NB4 (cell line): ENCODE data around the gene JPH3.

Source experiments
- DNase-seq: peaks from one replicate; pipeline ENCODE4 v3.0.0; 2010; ENCODE audit warnings: low read depth
- H3K4me3 ChIP-seq: one replicate; pipeline ENCODE4 v1.5.1; 2011; ENCODE audit warnings: mild to moderate bottlenecking, low read depth, low read length, moderate library complexity
- MYC ChIP-seq: IDR thresholded peaks from 2 replicates; pipeline ENCODE4 v1.6.1; 2011; ENCODE audit warnings: low read depth, low read length
- POLR2A ChIP-seq: IDR thresholded peaks from 2 replicates; pipeline ENCODE4 v1.6.1; 2011; ENCODE audit warnings: mild to moderate bottlenecking; ENCODE audit not compliant: insufficient read length; ENCODE audit errors: extremely low read depth
- TF ChIP-seq, protein P1 (sequence below): IDR thresholded peaks from 2 replicates; pipeline ENCODE4 v1.6.1; 2011; ENCODE audit warnings: low read depth, low read length
- TF ChIP-seq, protein P2 (sequence below): IDR thresholded peaks from one replicate; pipeline ENCODE4 v1.5.1; 2012; ENCODE audit warnings: low read depth, low read length

Gene JPH3

DNA sequence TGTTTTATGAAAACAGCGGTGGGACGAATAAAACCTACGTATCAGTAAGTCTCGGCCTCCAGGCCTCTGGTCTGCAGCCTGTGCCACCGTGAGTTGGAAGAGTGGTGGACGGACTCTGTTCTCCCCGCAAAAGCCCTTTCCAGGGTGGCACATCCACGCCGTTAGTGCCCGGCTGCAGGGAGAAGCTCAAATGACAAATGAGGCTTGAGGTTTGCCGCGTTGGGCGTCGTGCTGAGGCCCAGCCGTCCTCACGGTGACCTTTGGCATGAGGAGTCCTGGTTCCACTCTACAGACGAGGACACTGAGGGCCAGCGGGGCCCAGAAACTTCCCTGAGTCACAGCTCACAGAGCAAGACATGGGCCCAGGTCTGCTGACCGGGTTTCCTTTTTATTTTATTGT is 40.2 kb downstream of the JPH3 start:
- no peak overlapping the region for H3K4me3 ChIP-seq
- TF ChIP-seq, protein P1, sequence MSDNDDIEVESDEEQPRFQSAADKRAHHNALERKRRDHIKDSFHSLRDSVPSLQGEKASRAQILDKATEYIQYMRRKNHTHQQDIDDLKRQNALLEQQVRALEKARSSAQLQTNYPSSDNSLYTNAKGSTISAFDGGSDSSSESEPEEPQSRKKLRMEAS: no peak
- no peak for TF ChIP-seq MYC
- TF ChIP-seq POLR2A: no peak
- TF ChIP-seq, protein P2, sequence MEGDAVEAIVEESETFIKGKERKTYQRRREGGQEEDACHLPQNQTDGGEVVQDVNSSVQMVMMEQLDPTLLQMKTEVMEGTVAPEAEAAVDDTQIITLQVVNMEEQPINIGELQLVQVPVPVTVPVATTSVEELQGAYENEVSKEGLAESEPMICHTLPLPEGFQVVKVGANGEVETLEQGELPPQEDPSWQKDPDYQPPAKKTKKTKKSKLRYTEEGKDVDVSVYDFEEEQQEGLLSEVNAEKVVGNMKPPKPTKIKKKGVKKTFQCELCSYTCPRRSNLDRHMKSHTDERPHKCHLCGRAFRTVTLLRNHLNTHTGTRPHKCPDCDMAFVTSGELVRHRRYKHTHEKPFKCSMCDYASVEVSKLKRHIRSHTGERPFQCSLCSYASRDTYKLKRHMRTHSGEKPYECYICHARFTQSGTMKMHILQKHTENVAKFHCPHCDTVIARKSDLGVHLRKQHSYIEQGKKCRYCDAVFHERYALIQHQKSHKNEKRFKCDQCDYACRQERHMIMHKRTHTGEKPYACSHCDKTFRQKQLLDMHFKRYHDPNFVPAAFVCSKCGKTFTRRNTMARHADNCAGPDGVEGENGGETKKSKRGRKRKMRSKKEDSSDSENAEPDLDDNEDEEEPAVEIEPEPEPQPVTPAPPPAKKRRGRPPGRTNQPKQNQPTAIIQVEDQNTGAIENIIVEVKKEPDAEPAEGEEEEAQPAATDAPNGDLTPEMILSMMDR: no peak
- no peak for DNase-seq

DNA sequence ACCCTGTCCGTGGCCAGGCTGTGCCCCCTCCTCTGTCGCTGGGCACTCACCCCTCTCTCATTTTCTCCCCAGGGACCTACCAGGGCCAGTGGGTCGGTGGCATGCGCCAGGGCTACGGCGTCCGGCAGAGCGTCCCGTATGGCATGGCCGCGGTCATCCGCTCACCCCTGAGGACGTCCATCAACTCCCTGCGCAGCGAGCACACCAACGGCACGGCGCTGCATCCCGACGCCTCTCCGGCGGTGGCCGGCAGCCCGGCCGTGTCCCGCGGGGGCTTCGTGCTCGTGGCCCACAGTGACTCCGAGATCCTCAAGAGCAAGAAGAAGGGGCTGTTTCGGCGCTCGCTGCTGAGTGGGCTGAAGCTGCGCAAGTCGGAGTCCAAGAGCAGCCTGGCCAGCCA is 41.9 kb downstream of the JPH3 start:
- TF ChIP-seq, protein P2: no peak
- TF ChIP-seq POLR2A (no peak), MYC (no peak)
- TF ChIP-seq, protein P1: no peak
- no peak overlapping the region for H3K4me3 ChIP-seq
- no peak for DNase-seq

DNA sequence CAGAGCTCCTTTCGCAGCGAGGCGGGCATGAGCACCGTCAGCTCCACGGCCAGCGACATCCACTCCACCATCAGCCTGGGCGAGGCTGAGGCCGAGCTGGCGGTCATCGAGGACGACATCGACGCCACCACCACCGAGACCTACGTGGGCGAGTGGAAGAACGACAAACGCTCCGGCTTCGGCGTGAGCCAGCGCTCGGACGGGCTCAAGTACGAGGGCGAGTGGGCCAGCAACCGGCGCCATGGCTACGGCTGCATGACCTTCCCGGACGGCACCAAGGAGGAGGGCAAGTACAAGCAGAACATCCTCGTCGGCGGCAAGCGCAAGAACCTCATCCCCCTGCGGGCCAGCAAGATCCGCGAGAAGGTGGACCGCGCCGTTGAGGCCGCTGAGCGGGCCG is 42.3 kb downstream of the JPH3 start:
- TF ChIP-seq, protein P2: no peak
- no peak for TF ChIP-seq MYC
- TF ChIP-seq, protein P1: no peak
- TF ChIP-seq POLR2A: no peak
- no peak overlapping the region for H3K4me3 ChIP-seq
- DNase-seq: no peak

GRCh38 chr16:87645802-87646201 is 43.5 kb downstream of the JPH3 start:
- no peak overlapping the region for H3K4me3 ChIP-seq
- TF ChIP-seq MYC (no peak), POLR2A (no peak)
- TF ChIP-seq, protein P1: no peak
- TF ChIP-seq, protein P2: no peak
- no peak for DNase-seq

DNA sequence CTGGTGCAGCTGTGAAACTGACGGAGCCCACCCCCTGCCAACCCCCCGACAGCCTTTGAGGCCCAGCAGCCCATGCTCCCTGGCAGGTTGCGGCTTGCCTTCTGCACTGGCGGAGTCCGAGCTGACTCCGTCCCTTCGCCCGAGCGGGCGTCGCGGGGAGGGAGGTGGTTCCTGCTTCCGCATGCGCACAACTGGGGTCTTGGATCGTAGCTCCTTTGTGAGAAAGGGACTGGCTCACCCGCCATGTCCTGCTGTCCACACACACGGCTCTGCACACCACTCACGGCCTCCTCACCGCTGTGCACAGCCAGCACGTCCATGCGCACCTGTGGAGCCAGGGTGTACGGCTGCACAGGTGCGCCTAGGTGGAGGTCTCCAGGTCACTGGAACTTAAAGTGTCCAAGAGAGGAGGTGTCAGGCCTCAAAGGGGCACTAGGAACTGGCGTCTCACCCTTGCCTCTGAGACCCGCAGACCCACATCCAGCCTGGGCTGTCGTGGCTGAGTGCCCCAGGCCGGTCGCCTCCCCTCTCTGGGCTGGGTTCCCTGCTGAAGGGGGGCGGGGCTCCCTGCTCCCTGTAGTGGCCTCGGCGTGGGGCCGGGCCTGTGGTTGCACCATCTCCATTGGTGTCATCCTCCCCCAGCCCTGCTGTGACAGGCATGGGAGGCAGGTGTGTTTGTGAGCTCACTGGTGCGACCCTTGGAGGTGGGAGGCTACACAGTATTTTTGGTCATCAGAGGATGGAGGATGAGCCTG is 45.3 kb downstream of the JPH3 start:
- H3K4me3 ChIP-seq: no peak overlapping the region
- TF ChIP-seq POLR2A (no peak), MYC (no peak)
- TF ChIP-seq, protein P2: no peak
- DNase-seq: peak; percentile 62

DNA sequence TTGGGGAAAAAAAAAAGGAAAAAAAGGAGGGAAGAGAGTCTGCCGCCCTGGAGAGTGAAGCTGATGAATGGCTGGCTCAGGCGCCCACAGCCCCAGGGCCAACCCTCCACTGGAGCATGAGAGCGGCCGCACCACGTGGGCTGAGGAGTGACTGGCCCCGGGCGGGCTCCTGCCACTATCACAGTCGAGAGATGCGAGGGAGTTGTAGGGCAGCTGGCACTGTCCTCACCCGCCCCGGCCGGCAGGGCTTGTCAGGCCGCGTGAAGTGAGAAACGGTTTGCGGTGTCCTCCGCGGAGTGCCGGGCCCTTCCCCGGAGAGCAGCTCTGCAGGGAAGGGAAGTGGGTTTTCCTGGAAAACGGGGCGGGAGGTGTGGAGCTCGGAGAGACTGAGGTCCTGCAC is 45.9 kb downstream of the JPH3 start:
- H3K4me3 ChIP-seq: no peak overlapping the region
- DNase-seq: peak; percentile 52
- TF ChIP-seq, protein P1: no peak
- no peak for TF ChIP-seq MYC
- TF ChIP-seq, protein P2: no peak
- no peak for TF ChIP-seq POLR2A
